ENCODE data around the gene RPL27A.

DNA sequence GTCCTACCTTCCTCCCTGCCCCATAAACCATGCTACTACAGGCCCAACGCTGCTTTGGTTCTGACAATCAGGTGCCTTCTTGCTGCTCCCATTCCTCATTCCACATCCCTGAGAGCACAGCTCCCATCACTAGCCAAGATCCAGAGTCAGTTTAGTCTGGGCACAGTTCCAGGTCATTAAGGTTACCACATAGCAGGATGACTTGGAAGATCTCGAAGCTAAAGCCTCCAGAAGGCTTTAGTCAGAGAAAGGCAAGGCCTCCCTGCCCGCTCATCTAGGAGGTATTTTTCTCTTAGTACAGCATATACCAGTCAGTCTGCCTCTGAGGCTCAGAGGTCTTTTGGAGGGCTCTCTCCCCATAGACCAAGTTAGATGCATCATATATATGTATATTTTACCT, 30.5 kb upstream of the RPL27A start:
- TF ChIP-seq, protein P1, sequence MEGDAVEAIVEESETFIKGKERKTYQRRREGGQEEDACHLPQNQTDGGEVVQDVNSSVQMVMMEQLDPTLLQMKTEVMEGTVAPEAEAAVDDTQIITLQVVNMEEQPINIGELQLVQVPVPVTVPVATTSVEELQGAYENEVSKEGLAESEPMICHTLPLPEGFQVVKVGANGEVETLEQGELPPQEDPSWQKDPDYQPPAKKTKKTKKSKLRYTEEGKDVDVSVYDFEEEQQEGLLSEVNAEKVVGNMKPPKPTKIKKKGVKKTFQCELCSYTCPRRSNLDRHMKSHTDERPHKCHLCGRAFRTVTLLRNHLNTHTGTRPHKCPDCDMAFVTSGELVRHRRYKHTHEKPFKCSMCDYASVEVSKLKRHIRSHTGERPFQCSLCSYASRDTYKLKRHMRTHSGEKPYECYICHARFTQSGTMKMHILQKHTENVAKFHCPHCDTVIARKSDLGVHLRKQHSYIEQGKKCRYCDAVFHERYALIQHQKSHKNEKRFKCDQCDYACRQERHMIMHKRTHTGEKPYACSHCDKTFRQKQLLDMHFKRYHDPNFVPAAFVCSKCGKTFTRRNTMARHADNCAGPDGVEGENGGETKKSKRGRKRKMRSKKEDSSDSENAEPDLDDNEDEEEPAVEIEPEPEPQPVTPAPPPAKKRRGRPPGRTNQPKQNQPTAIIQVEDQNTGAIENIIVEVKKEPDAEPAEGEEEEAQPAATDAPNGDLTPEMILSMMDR (conservative IDR thresholded peaks at IDR 0.05; ENCODE audit: low read depth, low read length): no peak
- TF ChIP-seq EZH2 (IDR thresholded peaks at IDR 0.05; ENCODE audit: borderline replicate concordance, low read depth, low read length, poor library complexity, severe bottlenecking): no peak
